Coronary artery (tissue), 2 donors: ENCODE measurements around the gene TXNDC17.
"Not testable (repeated sequence)": the region's sequence is repeated elsewhere in the genome, so short reads cannot be mapped to it uniquely, and the experiment has no call there.

Experiments used
- DNase-seq: peaks from one replicate; pipeline ENCODE4 v3.0.0-alpha.2; 2017; ENCODE audit warnings: low spot score
- H3K27ac ChIP-seq, 2 donors: fragments of 200-600 bp; sonication (generic); one replicate each; pipeline ENCODE4 v1.5.1; 2016 to 2019
- H3K4me3 ChIP-seq: fragments of 200-600 bp; sonication (generic); 2 replicates; pipeline ENCODE4 v1.5.1; 2016; ENCODE audit warnings: mild to moderate bottlenecking, moderate library complexity
- CTCF ChIP-seq: fragments of 200-600 bp; sonication (generic); IDR thresholded peaks from one replicate; pipeline ENCODE4 v1.5.1; 2019; ENCODE audit warnings: antibody characterized with exemption

Gene TXNDC17

DNA sequence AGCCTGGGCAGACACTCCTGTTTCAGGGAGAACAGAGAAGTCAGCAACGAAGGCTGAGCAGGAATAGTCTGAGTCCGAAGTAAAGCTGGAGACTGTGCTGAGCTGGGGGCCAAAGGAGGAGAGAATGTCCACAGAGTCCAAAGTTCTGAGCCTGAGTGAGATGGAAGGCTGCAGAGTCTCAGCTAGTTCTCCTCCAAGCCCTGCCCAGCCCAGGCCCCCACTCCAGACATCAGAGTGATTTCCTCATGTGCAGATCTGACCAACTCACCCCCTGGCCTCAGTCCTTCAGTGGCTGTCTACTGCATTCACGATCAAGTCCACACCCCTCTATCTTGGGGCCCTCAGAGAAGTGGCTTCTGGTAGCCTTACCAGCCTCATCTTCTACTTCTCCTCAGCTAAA lies 50.7 kb downstream of the TXNDC17 start:
- DNase-seq = no peak
- H3K4me3 ChIP-seq = no peak overlapping the region
- no peak for TF ChIP-seq CTCF
- H3K27ac ChIP-seq = no peak overlapping the region

DNA sequence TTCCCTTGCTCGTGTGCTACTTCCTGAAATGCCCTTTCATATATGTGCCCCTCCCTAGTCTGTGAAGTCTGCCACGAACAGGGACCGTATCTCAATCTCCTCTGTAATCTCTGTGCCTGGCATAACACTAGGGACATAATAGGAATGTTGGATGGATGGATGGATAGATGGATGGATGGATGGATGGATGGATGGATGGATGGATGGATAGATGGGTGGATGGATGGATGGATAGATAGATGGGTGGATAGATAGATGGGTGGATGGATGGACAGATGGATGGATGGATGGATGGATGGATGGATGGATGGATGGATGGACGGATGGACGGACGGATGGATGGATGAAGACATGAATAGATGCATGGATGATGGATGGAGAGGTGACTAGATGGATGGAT lies 51.1 kb downstream of the TXNDC17 start:
- H3K27ac ChIP-seq = not testable (repeated sequence)

More for the DNA sequence above, 51.1 kb downstream of the TXNDC17 start:
- not testable (repeated sequence) for H3K4me3 ChIP-seq, DNase-seq
